ENCODE results near the gene SLC35A3. TPM values are rescaled to one million over a fixed set of nuclear protein-coding genes. Genes with fewer than 3 reads are reported as not detected.

Gene SLC35A3
- total RNA-seq, 1 donor from 2014 or later: 26.7 TPM

GRCh38 chr1:100019220-100019619 lies 49.4 kb downstream of the SLC35A3 start:
- H3K9me3 Mint-ChIP-seq: no peaks in the 10 kb centered on the region
- H3K27me3 Mint-ChIP-seq: no peaks in the 10 kb centered on the region
- no peak for TF ChIP-seq CTCF (conservative IDR thresholded peaks at IDR 0.05)
- no peak for DNase-seq (ENCODE audit: extremely low spot score, unreplicated experiment)
- H3K4me1 Mint-ChIP-seq (ENCODE audit: unreplicated experiment): no peaks in the 10 kb centered on the region
- no peak overlapping the region for H3K4me3 Mint-ChIP-seq
- no peak overlapping the region for H3K27ac Mint-ChIP-seq
- H3K36me3 Mint-ChIP-seq: peaks cover 11% of the 10 kb centered on the region

GRCh38 chr1:100023482-100023881 lies 53.7 kb downstream of the SLC35A3 start:
- Mint-ChIP-seq H3K4me3 (no peak overlapping the region), H3K4me1 (ENCODE audit: unreplicated experiment) (no peaks in the 10 kb centered on the region), H3K27ac (no peak overlapping the region), H3K9me3 (no peaks in the 10 kb centered on the region), H3K27me3 (no peaks in the 10 kb centered on the region), H3K36me3 (peaks cover 3% of the 10 kb centered on the region)
- TF ChIP-seq CTCF (conservative IDR thresholded peaks at IDR 0.05): no peak
- no peak for DNase-seq (ENCODE audit: extremely low spot score, unreplicated experiment)

GRCh38 chr1:100027212-100027611 lies 57.4 kb downstream of the SLC35A3 start:
- Mint-ChIP-seq H3K27me3 (no peaks in the 10 kb centered on the region), H3K27ac (no peak overlapping the region), H3K4me1 (ENCODE audit: unreplicated experiment) (no peaks in the 10 kb centered on the region), H3K9me3 (no peaks in the 10 kb centered on the region), H3K36me3 (no peaks in the 10 kb centered on the region), H3K4me3 (no peak overlapping the region)
- no peak for DNase-seq (ENCODE audit: extremely low spot score, unreplicated experiment)
- no peak for TF ChIP-seq CTCF (conservative IDR thresholded peaks at IDR 0.05)

GRCh38 chr1:100028765-100029164 lies 59.0 kb downstream of the SLC35A3 start:
- Mint-ChIP-seq H3K36me3 (no peaks in the 10 kb centered on the region), H3K27ac (no peak overlapping the region), H3K4me1 (ENCODE audit: unreplicated experiment) (no peaks in the 10 kb centered on the region), H3K4me3 (no peak overlapping the region), H3K27me3 (no peaks in the 10 kb centered on the region), H3K9me3 (no peaks in the 10 kb centered on the region)
- no peak for TF ChIP-seq CTCF (conservative IDR thresholded peaks at IDR 0.05)
- DNase-seq (ENCODE audit: extremely low spot score, unreplicated experiment): no peak

- DNase-seq (ENCODE audit: extremely low spot score, unreplicated experiment): no peak
Measured at GRCh38 chr1:100034470-100034869, 64.7 kb downstream of the SLC35A3 start.

More at GRCh38 chr1:100034470-100034869, 64.7 kb downstream of the SLC35A3 start:
- Mint-ChIP-seq H3K4me3 (no peak overlapping the region), H3K4me1 (ENCODE audit: unreplicated experiment) (peaks cover 20% of the 10 kb centered on the region), H3K9me3 (no peaks in the 10 kb centered on the region), H3K36me3 (no peaks in the 10 kb centered on the region), H3K27me3 (no peaks in the 10 kb centered on the region), H3K27ac (peak overlapping the region; percentile 88)
- peak; percentile 63 for TF ChIP-seq CTCF (conservative IDR thresholded peaks at IDR 0.05)
